GM19035 (cell line): ENCODE data around the gene ZC3H12A.
A peak's percentile ranks its signal among the peaks of the same experiment; 100 is the strongest.

Experiments used
- ATAC-seq: cut with Tn5 transposase; IDR thresholded peaks from one replicate; pipeline ENCODE4 v1.9.1; 2021; ENCODE audit not compliant: unreplicated experiment

ZC3H12A gene

GRCh38 chr1:37474046-37474696, at the start of gene ZC3H12A:
ZC3H12A (plus strand) TSS chr1:37474580; CDS start chr1:37475497, 917 bp downstream.
- peak; percentile 68 for ATAC-seq

- ATAC-seq, result no peak
These were observed 49.2 kb upstream of the ZC3H12A start for GRCh38 chr1:37425221-37425620.

GRCh38 chr1:37429029-37429428, 45.4 kb upstream of the ZC3H12A start:
- ATAC-seq, result no peak

GRCh38 chr1:37430103-37430985, 44.0 kb upstream of the ZC3H12A start:
- no peak for ATAC-seq

- no peak for ATAC-seq
These were observed 41.7 kb upstream of the ZC3H12A start for GRCh38 chr1:37432716-37433115.

- ATAC-seq, result no peak
These were observed 41.2 kb upstream of the ZC3H12A start for GRCh38 chr1:37433171-37433570.

GRCh38 chr1:37434292-37435225, 39.8 kb upstream of the ZC3H12A start:
- no peak for ATAC-seq

GRCh38 chr1:37437087-37437486, 37.3 kb upstream of the ZC3H12A start:
- ATAC-seq, result no peak

GRCh38 chr1:37438037-37438868, 36.1 kb upstream of the ZC3H12A start:
- ATAC-seq, result no peak

GRCh38 chr1:37438869-37439343, 35.5 kb upstream of the ZC3H12A start:
- ATAC-seq, result no peak

- ATAC-seq, result no peak
These were observed 34.9 kb upstream of the ZC3H12A start for GRCh38 chr1:37439349-37439995.

- ATAC-seq, result no peak
These were observed 32.9 kb upstream of the ZC3H12A start for GRCh38 chr1:37441490-37441889.

- ATAC-seq, result no peak
These were observed 32.2 kb upstream of the ZC3H12A start for GRCh38 chr1:37442139-37442538.

- ATAC-seq, result no peak
These were observed 31.7 kb upstream of the ZC3H12A start for GRCh38 chr1:37442644-37443043.

- no peak for ATAC-seq
These were observed 27.5 kb upstream of the ZC3H12A start for GRCh38 chr1:37446874-37447273.

GRCh38 chr1:37448185-37448584, 26.2 kb upstream of the ZC3H12A start:
- no peak for ATAC-seq

- ATAC-seq, result no peak
These were observed 25.5 kb upstream of the ZC3H12A start for GRCh38 chr1:37448691-37449417.

- no peak for ATAC-seq
These were observed 24.4 kb upstream of the ZC3H12A start for GRCh38 chr1:37449936-37450335.

GRCh38 chr1:37452416-37452815, 22.0 kb upstream of the ZC3H12A start:
- no peak for ATAC-seq
